Right ventricle myocardium superior (tissue), 1 donor: ENCODE results near the gene HDAC3. TPM values are rescaled to one million over a fixed set of nuclear protein-coding genes. Genes with fewer than 3 reads are reported as not detected.

ENCODE experiments used
- ATAC-seq: fragments of 200-7000 bp; cut with Tn5 transposase; one replicate; pipeline ENCODE4 v1.9.1; 2020; ENCODE audit warnings: mild to moderate bottlenecking; ENCODE audit not compliant: poor library complexity
- DNase-seq: peaks from one replicate; pipeline ENCODE4 v3.0.0-alpha.2; 2020
- intact Hi-C: fragments of 100-400 bp; cut with DNase I; formaldehyde crosslinking; loops from one replicate; pipeline ENCODE4 v1.11.2; 2022
- long read RNA-seq: library from polyadenylated mRNA; unstranded; transcript quantifications from one replicate; pipeline ENCODE4 v2.0.0, GENCODE V29; 2021
- total RNA-seq: library from RNA; stranded (reverse); fragmentation: NEBNext Ultra II Directional; extraction: Animal tissue kit (Norgen Biotek cat#: 25700); gene quantifications from one replicate; pipeline ENCODE4 v1.2.1, GENCODE V29; 2021
- donor health status: DM: no; HTN: yes; CAD: no; lungs with severe emphysema.

Gene HDAC3
- 29.1 TPM for total RNA-seq
- long read RNA-seq, transcript HDAC3-201 (15 exons, 1,959 nt) = major isoform, 92 of 134 reads
- long read RNA-seq, partial matches to known transcripts = 6 of 134 reads
- long read RNA-seq, other reads (novel, unspliced or antisense) = 35 of 134 reads

GRCh38 chr5:141636413-141637122 is at the start of gene HDAC3, which contains the start of gene RELL2:
TSS of gene HDAC3 (minus strand) at chr5:141636849. CDS start at chr5:141636790, 59 bp downstream.
TSS of gene RELL2 (plus strand) at chr5:141636997. CDS start at chr5:141638226, 1,229 bp downstream.
- ATAC-seq (peak; percentile 99), DNase-seq (peak; percentile 97)
- intact Hi-C loops = no loop called here

DNA sequence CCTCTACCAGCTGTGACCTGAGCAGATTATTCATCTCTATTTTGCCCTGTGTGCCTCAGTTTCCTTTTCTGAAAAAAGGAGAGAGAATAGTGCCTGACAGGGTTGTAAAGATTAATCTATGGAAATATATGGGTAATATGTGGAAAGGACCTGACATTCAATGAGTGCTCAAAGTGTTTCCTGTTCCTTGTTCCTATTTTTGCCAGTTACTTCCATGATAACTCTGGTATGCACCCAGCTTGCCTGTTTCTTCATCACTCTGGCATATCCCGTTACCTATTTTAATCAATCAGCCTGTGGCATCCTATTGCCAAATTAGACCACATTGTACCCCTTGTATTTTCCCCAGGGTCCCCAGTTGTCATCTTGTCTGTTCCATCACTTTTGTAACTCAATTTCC is 48.9 kb upstream of the HDAC3 start:
- intact Hi-C loops = no loop called here
- ATAC-seq (no peak), DNase-seq (no peak)

- DNase-seq (no peak), ATAC-seq (no peak)
- intact Hi-C loops = no loop called here
Measured at GRCh38 chr5:141683596-141684141, 47.0 kb upstream of the HDAC3 start.

DNA sequence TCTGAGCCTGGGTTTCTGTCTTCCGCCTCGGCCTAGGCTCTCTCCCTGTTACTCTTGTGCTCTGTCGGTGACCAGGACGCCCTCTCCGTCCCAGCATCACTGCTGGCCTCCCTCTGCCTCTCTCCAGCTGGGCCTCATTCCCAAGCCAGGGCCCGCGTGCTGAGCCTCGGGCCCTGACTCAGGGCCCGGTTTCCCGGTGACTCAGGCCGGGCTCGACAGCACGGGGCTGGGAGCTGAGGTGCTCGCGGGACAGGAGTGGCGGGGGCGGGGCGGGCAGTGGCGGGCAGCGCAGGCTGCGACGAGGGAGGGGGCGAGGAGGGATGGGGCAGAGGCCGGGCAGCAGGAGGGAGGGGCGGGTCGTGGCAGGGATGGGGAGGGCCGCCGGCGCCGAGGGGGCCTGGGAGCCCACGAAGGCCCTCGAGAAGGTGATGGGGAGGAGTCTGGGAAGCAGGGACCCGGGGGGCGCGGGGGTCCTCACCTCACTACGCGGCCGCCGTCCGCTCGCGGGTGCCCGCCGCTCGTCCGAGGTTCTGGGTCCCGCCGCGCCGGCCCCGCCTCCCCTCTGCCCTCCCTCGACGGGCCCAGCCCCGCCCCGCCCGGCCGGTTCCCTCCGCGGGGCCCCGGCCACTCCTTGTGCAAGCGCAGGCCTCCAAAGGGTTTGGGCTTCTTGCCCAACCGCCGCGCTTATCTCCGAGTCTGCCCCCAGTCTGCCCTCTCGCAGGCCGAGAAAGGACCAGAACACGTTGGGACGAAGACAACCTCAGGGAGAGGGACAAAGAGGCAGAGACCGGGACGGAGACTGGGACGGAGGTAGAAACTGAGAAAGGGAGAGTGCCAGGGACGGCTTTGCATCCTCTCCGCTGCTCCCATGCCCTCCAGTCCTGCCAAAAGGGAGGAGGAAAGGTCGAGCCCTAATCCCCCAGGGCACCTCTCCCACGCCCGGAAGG is 45.3 kb upstream of the HDAC3 start, which contains the start of gene ARAP3:
TSS of gene ARAP3 (minus strand) at position 536 of the 947 bp plus-strand sequence. CDS start 1,744 bp downstream, outside the sequence.
- peak; percentile 96 for ATAC-seq
- intact Hi-C loops = no loop called here

GRCh38 chr5:141681295-141681694 is 44.6 kb upstream of the HDAC3 start:
- no peak for DNase-seq
- intact Hi-C loops = no loop called here
- ATAC-seq = no peak

More for the DNA sequence above, 45.3 kb upstream of the HDAC3 start, which contains the start of gene ARAP3:
- DNase-seq = peak; percentile 94

DNA sequence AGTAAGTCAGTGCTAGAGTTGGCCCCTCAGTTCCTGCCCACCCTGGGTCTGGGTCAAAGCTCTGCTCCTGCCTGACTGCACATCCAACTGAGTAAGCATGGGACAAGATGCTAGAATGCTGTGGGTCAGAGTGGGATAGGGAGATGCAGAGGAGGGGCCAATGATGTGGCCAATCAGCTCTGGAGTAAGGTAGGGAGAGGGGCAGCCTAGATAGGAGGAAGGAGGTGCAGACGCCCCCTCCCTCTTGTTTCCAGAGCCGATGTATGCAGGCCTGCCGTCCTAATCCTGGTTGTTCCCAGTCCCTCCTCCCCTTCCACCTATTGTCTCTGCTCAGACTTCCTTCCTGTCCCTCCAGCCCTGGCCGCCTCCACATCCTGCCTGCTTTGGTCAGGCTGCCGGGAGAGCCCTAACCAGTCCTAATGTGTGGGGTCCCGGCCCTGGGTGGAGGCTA is 44.1 kb upstream of the HDAC3 start:
- intact Hi-C loops = no loop called here
- peak; percentile 76 for DNase-seq
- peak; percentile 28 for ATAC-seq

GRCh38 chr5:141680178-141680577 is 43.5 kb upstream of the HDAC3 start:
- intact Hi-C loops = no loop called here
- no peak for ATAC-seq
- no peak for DNase-seq

GRCh38 chr5:141677415-141677814 is 40.8 kb upstream of the HDAC3 start:
- DNase-seq (no peak), ATAC-seq (no peak)
- intact Hi-C loops = no loop called here

DNA sequence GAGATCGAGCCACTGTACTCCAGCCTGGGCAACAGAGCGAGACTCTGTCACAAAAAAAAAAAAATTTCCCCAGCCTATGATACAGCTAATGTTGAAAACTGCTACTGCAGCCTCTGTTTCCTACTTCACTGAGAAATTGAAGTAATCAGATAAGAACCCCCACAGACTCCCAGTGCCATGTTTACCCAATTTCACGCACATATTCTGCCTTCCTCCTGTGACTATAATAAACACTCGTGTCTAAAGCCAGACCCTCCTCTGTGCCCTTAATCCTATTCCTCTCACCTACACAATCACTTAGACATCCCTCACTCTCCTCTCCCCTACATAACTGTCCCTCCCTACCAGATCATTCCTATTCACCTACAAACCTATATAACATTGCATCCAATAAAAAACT is 39.0 kb upstream of the HDAC3 start:
- intact Hi-C loops = no loop called here
- ATAC-seq (no peak), DNase-seq (no peak)

DNA sequence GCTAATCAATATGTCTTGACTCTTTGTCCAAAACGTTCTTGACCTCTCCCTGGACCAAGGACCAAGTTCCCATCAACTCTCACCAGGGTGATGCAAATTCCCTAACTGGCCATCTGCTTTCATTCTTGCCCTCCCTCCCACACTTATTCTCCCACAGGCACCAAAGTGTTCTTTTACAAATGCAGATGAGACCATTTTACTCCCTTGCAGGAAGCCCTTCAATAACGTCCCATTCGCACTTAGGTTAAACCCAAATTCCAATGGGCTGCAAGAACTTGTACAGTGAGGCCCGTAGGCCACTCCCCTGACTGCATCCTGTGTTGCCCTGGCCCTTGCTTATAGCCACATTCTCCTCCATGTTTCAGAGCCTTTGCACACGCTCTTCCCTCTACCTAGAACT is 38.1 kb upstream of the HDAC3 start:
- DNase-seq (no peak), ATAC-seq (no peak)
- intact Hi-C loops = no loop called here

DNA sequence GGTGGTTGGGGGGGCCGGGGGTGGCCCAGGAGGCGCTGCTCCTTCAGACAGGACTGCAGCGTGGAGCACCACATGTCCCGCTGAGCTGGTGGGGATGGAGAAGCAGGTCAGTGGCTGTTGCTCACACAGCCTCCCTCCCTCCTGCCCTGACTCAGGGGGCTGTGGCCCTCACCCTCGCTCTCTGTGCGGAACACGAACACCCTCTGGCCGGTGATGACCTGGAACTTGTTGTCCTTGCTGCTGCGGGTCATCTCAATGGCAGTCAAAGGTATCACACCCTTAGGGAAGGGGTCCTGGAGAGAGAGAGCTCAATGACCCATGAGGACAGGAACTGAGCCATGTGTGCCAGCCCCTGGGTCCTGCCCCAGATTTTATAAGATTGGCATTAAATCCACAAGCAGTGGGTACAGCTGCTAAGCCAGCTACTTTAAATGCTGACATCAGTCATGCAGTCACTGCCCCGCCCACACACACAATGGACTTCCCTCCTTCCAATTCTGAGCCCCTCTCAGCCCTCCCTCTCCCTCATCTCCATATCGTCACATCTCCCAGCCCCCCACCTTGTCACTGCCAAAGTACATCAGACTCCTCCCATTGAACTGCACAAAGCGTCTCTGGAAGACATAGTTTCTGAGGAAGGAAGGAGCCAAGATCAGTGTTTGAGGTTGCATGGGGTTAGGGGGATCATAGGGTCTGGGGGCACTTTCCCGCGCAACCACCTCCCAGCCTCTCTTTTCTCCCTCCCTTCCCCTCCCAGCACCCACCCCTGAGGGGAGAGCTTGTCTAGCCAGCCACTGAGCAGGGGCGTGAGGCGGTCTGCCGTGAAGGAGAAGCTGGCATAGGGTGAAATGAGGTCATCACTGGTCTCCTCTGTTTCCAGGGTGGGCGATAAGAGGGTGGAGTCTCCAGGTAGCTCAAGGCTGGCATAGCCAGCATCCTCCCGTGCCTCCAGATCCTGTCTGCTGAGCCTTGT is 36.5 kb upstream of the HDAC3 start:
- peak; percentile 10 for ATAC-seq
- no peak for DNase-seq
- intact Hi-C loops = no loop called here

DNA sequence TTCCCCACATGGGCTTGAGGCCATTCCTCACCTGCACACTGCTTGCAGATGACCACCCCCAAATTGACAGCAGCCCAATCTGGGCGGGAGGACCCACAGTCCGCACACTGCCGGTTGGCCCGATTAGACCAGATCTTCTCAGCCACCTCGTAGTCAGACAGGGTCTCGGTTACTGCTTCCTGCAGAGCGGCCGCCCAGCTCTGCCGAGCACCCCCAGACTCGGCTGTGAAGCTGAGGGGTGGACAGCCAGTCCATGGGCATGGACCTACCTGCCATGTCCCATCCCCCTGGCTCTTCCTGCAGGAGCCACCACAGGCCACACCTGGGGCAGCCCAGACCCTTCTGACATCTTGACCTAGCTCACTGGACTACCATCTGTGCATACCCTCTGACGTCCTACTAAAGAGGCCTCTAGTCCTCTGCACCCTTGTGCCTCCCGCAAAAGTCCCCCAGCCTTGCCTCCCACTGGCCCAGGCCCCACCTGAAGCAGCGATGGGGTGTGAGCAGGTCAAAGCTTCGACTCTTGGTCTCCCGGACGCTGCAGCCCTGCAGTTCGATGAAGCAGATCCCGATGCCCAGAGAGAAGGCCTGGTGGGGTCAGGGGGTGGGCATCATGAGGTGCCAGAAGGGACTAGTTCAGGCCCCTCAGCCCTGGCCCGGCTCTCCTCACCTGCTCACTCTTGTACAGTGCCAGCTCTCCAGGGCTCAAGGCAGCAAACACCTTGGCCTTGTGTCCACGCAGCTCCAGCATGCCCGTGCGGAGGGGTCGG is 35.6 kb upstream of the HDAC3 start:
- intact Hi-C loops = no loop called here
- DNase-seq = no peak
- no peak for ATAC-seq

GRCh38 chr5:141669520-141669919 is 32.9 kb upstream of the HDAC3 start:
- ATAC-seq (no peak), DNase-seq (no peak)
- intact Hi-C loops = no loop called here

DNA sequence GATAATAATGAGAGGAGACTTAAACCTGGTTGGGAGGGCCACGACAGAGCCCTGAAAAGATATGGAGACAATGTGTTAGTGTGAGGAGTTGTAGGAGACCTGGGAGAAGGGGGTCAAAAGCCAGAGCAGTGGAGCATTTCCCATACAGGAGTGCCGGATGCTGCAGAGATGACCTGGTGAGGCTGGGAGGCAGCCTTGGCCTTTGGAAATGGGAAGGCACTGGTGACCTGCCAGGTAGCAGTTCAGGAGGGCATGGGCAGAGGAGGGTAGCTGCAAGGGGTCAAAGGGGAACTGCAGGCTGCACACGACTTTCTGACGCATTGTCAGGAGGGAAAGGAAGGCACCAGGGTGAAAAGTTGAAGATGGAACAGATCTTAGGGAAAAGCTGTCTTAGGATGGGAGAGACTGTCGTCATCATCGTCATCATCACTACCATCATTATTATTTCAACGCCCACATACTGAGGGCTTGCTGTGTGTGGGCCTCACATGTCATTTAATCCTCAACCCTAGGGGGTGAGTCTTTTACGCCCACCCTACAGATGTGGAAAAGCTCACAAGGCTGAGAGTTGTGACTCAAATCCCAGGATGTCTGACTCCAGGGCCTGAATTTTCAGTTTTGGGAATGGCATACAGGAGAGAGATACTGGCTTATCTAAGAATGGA is 32.1 kb upstream of the HDAC3 start:
- intact Hi-C loops = no loop called here

DNA sequence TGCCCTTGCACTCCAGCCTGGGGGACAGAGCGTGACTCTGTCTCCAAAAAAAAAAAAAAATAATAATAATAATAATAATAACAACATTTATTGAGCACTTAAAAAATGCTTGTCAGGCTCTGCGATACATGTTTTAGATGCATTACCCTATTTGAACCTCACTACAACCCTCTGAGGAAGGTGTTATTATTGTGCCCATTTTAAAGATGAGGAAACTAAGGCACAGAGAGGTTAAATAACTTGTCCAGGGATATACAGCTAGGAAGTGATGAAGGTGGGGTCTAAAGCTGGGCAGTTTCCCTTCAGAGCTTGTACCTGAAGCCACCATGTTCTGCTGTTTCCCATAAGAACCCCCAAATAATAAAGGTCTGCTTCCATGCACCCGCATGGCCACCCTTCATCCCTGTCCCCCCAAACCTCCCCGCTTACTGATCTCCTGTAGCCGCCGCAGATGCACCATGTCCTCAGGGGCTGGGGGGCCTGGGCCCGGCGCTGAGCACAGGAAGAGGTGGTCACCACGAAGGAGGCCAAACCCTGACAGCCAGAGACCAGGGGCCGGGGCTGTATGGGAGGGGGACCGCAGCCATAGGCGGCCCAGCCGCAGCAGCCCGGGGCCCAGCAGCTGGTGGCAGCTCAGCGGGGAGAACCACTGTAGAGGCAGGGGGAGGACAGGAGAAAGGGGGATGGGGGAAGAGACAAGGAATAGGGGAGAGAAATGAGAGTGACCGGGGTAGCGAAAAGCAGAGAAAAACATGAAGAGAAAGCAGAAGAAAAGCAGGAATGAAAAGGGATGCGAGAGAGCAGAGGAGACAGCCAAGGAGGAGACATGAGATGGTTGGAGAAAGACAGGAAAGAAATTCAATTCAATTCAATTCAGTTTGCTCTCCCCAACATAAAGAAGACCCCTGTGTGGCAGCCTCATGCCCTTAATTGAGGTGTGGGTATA is 29.6 kb upstream of the HDAC3 start:
- no peak for DNase-seq
- intact Hi-C loops = no loop called here
- ATAC-seq = no peak

More for the DNA sequence above, 32.1 kb upstream of the HDAC3 start:
- ATAC-seq = no peak
- DNase-seq = no peak
